ENCODE measurements around the gene SLC25A38.

The SLC25A38 gene

GRCh38 chr3:39396690-39397089, 13.5 kb downstream of the SLC25A38 start:
- TF ChIP-seq CTCF (conservative IDR thresholded peaks at IDR 0.05; ENCODE audit: low read length) (no peak), EZH2phosphoT487 (IDR thresholded peaks at IDR 0.05; ENCODE audit: borderline replicate concordance) (no peak)
- no peak overlapping the region for H3K9ac ChIP-seq (ENCODE audit: low read depth, low read length, poor library complexity, severe bottlenecking)

GRCh38 chr3:39398700-39399099, 15.5 kb downstream of the SLC25A38 start:
- no peak overlapping the region for H3K4me2 ChIP-seq (ENCODE audit: low read depth, low read length, poor library complexity, severe bottlenecking)
- H3K27me3 ChIP-seq (ENCODE audit: insufficient read depth, low read length, poor library complexity, severe bottlenecking): no peaks in the 10 kb centered on the region
- TF ChIP-seq CTCF (conservative IDR thresholded peaks at IDR 0.05; ENCODE audit: low read length) (peak; percentile 40), EZH2phosphoT487 (IDR thresholded peaks at IDR 0.05; ENCODE audit: borderline replicate concordance) (no peak)
- H3K4me3 ChIP-seq (ENCODE audit: low read length, poor library complexity, severe bottlenecking): no peak overlapping the region
- peaks cover 7% of the 10 kb centered on the region for H3K4me1 ChIP-seq (ENCODE audit: insufficient read depth, low read length, poor library complexity, severe bottlenecking)
- H3K9me3 ChIP-seq (ENCODE audit: insufficient read depth, low read depth, low read length): no peaks in the 10 kb centered on the region
- H3K79me2 ChIP-seq (ENCODE audit: insufficient read depth, low read length): no peaks in the 10 kb centered on the region
- H4K20me1 ChIP-seq (ENCODE audit: insufficient read depth, low read length, poor library complexity, severe bottlenecking): no peaks in the 10 kb centered on the region
- H3F3A ChIP-seq (ENCODE audit: low read depth): 0 out of 2 replicates have a peak, but pooled peaks cover 7% of the 10 kb centered on the region
- no peak overlapping the region for H3K9ac ChIP-seq (ENCODE audit: low read depth, low read length, poor library complexity, severe bottlenecking)
- no peak overlapping the region for H2AFZ ChIP-seq (ENCODE audit: low read length)
- peaks cover 48% of the 10 kb centered on the region for H3K36me3 ChIP-seq (ENCODE audit: insufficient read depth, low read length)
- no peaks in the 10 kb centered on the region for H3K9me2 ChIP-seq (replicated peaks; ENCODE audit: low read depth, low read length)

More at GRCh38 chr3:39396690-39397089, 13.5 kb downstream of the SLC25A38 start:
- Histone ChIP-seq H3K4me2 (ENCODE audit: low read depth, low read length, poor library complexity, severe bottlenecking) (no peak overlapping the region), H3K9me3 (ENCODE audit: insufficient read depth, low read depth, low read length) (no peaks in the 10 kb centered on the region), H2AFZ (ENCODE audit: low read length) (no peak overlapping the region), H3K9me2 (replicated peaks; ENCODE audit: low read depth, low read length) (no peaks in the 10 kb centered on the region), H3K4me1 (ENCODE audit: insufficient read depth, low read length, poor library complexity, severe bottlenecking) (peaks cover 7% of the 10 kb centered on the region), H3K27me3 (ENCODE audit: insufficient read depth, low read length, poor library complexity, severe bottlenecking) (no peaks in the 10 kb centered on the region), H3K79me2 (ENCODE audit: insufficient read depth, low read length) (no peaks in the 10 kb centered on the region), H3K4me3 (ENCODE audit: low read length, poor library complexity, severe bottlenecking) (no peak overlapping the region), H3F3A (ENCODE audit: low read depth) (0 out of 2 replicates have a peak, but pooled peaks cover 7% of the 10 kb centered on the region), H3K36me3 (ENCODE audit: insufficient read depth, low read length) (peaks cover 66% of the 10 kb centered on the region), H4K20me1 (ENCODE audit: insufficient read depth, low read length, poor library complexity, severe bottlenecking) (peaks cover 3% of the 10 kb centered on the region)

GRCh38 chr3:39401983-39402382, 18.8 kb downstream of the SLC25A38 start:
- TF ChIP-seq CTCF (conservative IDR thresholded peaks at IDR 0.05; ENCODE audit: low read length) (no peak), EZH2phosphoT487 (IDR thresholded peaks at IDR 0.05; ENCODE audit: borderline replicate concordance) (no peak)
- Histone ChIP-seq H3K27me3 (ENCODE audit: insufficient read depth, low read length, poor library complexity, severe bottlenecking) (no peaks in the 10 kb centered on the region), H3K9me2 (replicated peaks; ENCODE audit: low read depth, low read length) (no peaks in the 10 kb centered on the region), H3F3A (ENCODE audit: low read depth) (0 out of 2 replicates have a peak, but pooled peaks cover 10% of the 10 kb centered on the region), H3K79me2 (ENCODE audit: insufficient read depth, low read length) (peaks cover 9% of the 10 kb centered on the region), H2AFZ (ENCODE audit: low read length) (no peak overlapping the region), H3K9ac (ENCODE audit: low read depth, low read length, poor library complexity, severe bottlenecking) (no peak overlapping the region), H4K20me1 (ENCODE audit: insufficient read depth, low read length, poor library complexity, severe bottlenecking) (peaks cover under 1% of the 10 kb centered on the region), H3K36me3 (ENCODE audit: insufficient read depth, low read length) (peaks cover 17% of the 10 kb centered on the region; the same call in 1 of the 2 replicates), H3K4me1 (ENCODE audit: insufficient read depth, low read length, poor library complexity, severe bottlenecking) (peaks cover 22% of the 10 kb centered on the region), H3K4me3 (ENCODE audit: low read length, poor library complexity, severe bottlenecking) (no peak overlapping the region), H3K9me3 (ENCODE audit: insufficient read depth, low read depth, low read length) (no peaks in the 10 kb centered on the region), H3K4me2 (ENCODE audit: low read depth, low read length, poor library complexity, severe bottlenecking) (no peak overlapping the region)

All from Loucy (cell line).